Mucosa of stomach (tissue), 1 donor: Measurements from ENCODE around the gene ATG4C.

Experiments used
- H3K27me3 ChIP-seq: one replicate; pipeline ENCODE4 v1.7.0; 2013; ENCODE audit warnings: mild to moderate bottlenecking, low read length; ENCODE audit not compliant: control insufficient read depth, insufficient read depth
- H3K36me3 ChIP-seq: one replicate; pipeline ENCODE4 v1.7.0; 2013; ENCODE audit warnings: low read length; ENCODE audit not compliant: control insufficient read depth, insufficient read depth
- H3K4me1 ChIP-seq: one replicate; pipeline ENCODE4 v1.7.0; 2013; ENCODE audit warnings: mild to moderate bottlenecking, low read length; ENCODE audit not compliant: control insufficient read depth, insufficient read depth
- H3K4me3 ChIP-seq: one replicate; pipeline ENCODE4 v1.7.0; 2013; ENCODE audit warnings: low read length
- H3K9ac ChIP-seq: one replicate; pipeline ENCODE4 v1.7.0; 2013; ENCODE audit warnings: mild to moderate bottlenecking, low read length, moderate library complexity
- H3K9me3 ChIP-seq: one replicate; pipeline ENCODE4 v1.7.0; 2013; ENCODE audit warnings: mild to moderate bottlenecking, low read length, moderate library complexity; ENCODE audit not compliant: control insufficient read depth
- donor health status: Pancreatic carcinoma.

Gene ATG4C

DNA sequence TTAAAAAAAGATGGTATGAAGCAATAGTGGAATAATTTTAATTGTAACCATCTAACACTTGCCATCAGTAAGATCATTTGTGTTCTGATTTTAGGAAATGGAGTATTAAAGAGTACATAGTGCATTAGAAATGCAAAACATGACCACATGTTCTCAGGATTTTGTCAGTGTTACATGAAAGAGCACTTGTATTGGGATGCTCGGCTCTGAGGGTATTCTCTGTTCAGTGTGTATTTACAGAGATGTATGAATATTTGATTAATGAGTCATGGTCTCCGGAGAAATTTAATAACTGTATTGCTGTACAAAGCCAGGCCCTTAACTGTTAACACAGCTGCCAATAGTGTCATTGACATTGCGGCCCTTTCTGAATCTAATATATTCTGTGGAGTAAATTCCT lies 91.7 kb downstream of the ATG4C start:
- H3K27me3 ChIP-seq: no peaks in the 10 kb centered on the region
- no peaks in the 10 kb centered on the region for H3K4me1 ChIP-seq
- no peaks in the 10 kb centered on the region for H3K9me3 ChIP-seq
- no peaks in the 10 kb centered on the region for H3K36me3 ChIP-seq
- H3K9ac ChIP-seq: no peak overlapping the region
- no peak overlapping the region for H3K4me3 ChIP-seq

DNA sequence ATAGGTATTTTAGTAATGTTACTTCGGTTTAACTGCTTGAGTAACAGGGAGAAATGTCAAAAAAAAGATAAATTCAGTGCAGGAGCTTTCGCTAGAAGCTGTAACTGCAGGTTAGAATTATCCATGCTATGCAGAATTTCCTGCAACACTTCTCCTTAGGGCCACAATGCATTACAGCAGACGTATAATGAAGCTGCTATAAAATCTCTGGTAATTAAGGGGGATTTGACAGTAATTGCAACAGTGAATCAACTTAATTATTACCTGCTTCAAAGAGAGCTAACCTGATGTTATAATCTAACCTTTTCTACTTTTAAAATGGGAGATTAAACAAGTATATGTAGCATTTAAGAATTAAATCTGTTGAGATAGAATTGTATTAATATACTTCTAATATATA lies 92.6 kb downstream of the ATG4C start:
- H3K9me3 ChIP-seq: no peaks in the 10 kb centered on the region
- no peak overlapping the region for H3K4me3 ChIP-seq
- no peaks in the 10 kb centered on the region for H3K36me3 ChIP-seq
- H3K27me3 ChIP-seq: no peaks in the 10 kb centered on the region
- H3K9ac ChIP-seq: no peak overlapping the region
- H3K4me1 ChIP-seq: no peaks in the 10 kb centered on the region

DNA sequence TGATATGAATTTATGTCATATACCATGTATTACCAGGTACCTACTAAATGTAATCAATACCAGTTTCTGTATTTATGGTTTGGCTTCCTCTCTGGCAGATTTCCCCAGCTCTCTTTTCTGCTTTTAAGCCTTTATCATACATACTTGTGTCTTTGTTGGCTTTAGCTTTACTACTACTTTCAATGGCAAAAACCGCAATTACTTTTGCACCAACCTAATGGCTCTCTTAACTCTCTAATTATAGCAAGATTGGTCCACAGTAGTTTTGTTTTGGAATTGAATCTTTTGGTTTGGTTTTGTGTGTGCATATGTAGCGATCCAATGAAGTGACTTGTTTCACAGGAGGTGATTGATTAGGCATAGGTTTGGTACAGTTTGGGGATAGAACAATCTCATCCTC lies 93.6 kb downstream of the ATG4C start:
- Histone ChIP-seq H3K4me3 (no peak overlapping the region), H3K36me3 (no peaks in the 10 kb centered on the region), H3K27me3 (no peaks in the 10 kb centered on the region), H3K4me1 (no peaks in the 10 kb centered on the region), H3K9me3 (no peaks in the 10 kb centered on the region), H3K9ac (no peak overlapping the region)

DNA sequence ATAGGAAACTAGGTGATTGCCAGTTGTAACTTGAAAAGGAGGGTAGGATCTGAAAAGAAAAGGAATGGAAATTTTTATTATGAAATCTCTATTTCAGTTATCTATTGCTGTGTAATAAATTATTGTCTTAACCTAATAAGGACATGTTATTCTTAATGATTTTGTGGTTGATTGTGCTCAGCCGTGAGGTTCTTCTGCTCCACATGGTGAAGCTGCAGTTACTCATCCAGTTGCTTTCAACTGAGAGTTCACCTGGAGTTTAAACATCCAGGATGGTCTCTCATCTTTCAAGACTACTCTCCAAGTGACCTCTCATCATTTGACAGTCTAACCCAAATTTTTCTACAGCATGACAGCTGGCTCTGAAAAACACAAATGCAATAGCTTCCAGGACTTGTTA lies 96.0 kb downstream of the ATG4C start:
- H3K27me3 ChIP-seq: no peaks in the 10 kb centered on the region
- no peak overlapping the region for H3K4me3 ChIP-seq
- H3K9me3 ChIP-seq: no peaks in the 10 kb centered on the region
- no peak overlapping the region for H3K9ac ChIP-seq
- H3K4me1 ChIP-seq: no peaks in the 10 kb centered on the region
- no peaks in the 10 kb centered on the region for H3K36me3 ChIP-seq

DNA sequence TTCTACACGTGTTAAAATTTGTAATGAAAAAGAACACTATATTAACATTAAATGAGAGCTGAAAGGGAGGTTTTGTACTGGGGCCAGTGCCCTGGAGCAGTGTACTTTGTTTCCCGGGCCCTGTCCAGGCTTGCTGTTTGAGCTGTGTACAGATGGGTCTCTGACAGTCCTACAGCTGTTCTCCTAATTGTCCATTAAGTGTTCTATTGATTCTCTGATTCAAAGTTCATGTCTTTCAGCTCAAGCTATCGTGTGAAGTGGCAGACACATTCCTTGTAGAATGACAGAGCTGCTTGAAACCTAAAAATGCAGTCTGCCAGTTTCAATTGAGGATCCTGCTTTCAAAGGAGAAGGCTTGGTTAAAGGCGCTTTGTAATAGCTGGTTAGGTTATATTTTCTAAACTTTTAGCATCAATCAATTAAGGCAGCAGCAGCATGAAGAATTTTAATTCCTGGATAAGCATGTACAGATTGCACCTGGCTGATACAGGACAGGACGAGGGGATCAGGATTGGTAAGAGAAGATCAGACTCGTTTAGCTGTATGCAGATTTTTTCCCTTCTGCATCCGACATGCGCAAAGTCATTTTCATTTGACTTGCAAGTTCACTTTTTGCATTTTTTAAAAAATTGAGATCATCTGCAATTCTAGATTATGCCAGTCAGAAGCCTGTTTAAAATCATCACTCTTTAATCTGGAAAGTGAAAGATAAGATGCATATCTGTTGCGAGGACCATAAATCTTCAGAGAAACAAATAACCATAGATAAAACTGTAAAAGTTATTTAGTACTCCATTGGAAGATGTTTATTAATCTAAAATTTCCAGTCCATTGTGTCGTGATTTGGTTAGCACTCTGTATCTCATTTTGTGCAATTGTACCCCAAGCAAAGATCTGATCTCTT lies 98.5 kb downstream of the ATG4C start:
- H3K9ac ChIP-seq: no peak overlapping the region
- no peaks in the 10 kb centered on the region for H3K4me1 ChIP-seq
- no peaks in the 10 kb centered on the region for H3K36me3 ChIP-seq
- no peak overlapping the region for H3K4me3 ChIP-seq
- no peaks in the 10 kb centered on the region for H3K9me3 ChIP-seq
- H3K27me3 ChIP-seq: no peaks in the 10 kb centered on the region

- H3K36me3 ChIP-seq: no peaks in the 10 kb centered on the region
- H3K4me3 ChIP-seq: no peak overlapping the region
- no peaks in the 10 kb centered on the region for H3K4me1 ChIP-seq
- H3K27me3 ChIP-seq: no peaks in the 10 kb centered on the region
- H3K9ac ChIP-seq: no peak overlapping the region
- H3K9me3 ChIP-seq: no peaks in the 10 kb centered on the region
Observed at GRCh38 chr1:62884156-62884740, 100.3 kb downstream of the ATG4C start.

- Histone ChIP-seq H3K36me3 (no peaks in the 10 kb centered on the region), H3K4me3 (no peak overlapping the region), H3K9me3 (no peaks in the 10 kb centered on the region), H3K9ac (no peak overlapping the region), H3K4me1 (no peaks in the 10 kb centered on the region), H3K27me3 (no peaks in the 10 kb centered on the region)
Observed at GRCh38 chr1:62887799-62888507, 104.0 kb downstream of the ATG4C start.

- H3K4me1 ChIP-seq: no peaks in the 10 kb centered on the region
- no peaks in the 10 kb centered on the region for H3K9me3 ChIP-seq
- H3K9ac ChIP-seq: no peak overlapping the region
- no peaks in the 10 kb centered on the region for H3K36me3 ChIP-seq
- H3K27me3 ChIP-seq: no peaks in the 10 kb centered on the region
- H3K4me3 ChIP-seq: no peak overlapping the region
Observed at GRCh38 chr1:62891956-62892562, 108.1 kb downstream of the ATG4C start.

DNA sequence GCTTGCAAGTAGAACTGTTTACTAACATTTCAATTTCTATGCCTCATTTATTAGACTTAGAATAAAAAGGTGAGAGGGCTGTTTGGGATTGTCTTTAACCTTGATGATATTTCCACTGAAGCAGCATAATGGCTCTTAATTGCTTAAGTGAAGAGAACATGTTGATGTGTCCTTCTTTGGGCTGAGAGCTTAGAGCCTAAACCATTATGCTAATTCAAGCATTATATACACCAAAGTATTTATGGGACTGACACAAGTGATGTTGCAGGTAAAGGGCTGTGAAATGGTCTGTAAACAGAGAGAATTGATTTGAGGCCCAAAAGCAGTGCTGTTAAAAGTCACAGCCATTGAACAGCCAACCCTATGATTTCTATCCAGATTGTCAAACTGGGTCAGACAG lies 113.9 kb downstream of the ATG4C start:
- no peaks in the 10 kb centered on the region for H3K4me1 ChIP-seq
- no peak overlapping the region for H3K4me3 ChIP-seq
- no peaks in the 10 kb centered on the region for H3K36me3 ChIP-seq
- H3K9ac ChIP-seq: no peak overlapping the region
- H3K9me3 ChIP-seq: no peaks in the 10 kb centered on the region
- H3K27me3 ChIP-seq: no peaks in the 10 kb centered on the region

GRCh38 chr1:62900566-62900965 lies 116.6 kb downstream of the ATG4C start:
- H3K4me1 ChIP-seq: no peaks in the 10 kb centered on the region
- no peaks in the 10 kb centered on the region for H3K36me3 ChIP-seq
- H3K27me3 ChIP-seq: no peaks in the 10 kb centered on the region
- H3K9me3 ChIP-seq: no peaks in the 10 kb centered on the region
- H3K4me3 ChIP-seq: no peak overlapping the region
- H3K9ac ChIP-seq: no peak overlapping the region

DNA sequence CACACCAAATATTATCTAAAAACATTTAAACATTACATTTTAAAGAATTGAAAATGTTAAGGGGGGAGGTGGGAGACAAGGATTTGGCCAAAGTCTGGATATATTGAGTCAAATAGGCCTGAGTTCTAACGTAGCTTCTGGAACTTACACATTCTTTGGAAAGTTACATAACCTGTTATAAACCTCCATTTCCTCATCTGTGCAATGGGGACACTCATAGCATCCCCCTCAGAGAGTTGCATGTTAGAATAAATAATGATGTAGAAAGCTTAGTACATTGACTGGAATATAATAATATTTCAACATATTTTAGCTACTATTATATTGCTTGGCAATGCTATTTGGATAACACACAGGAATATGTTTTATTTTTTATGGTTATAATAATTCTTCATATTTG lies 117.7 kb downstream of the ATG4C start:
- H3K27me3 ChIP-seq: no peaks in the 10 kb centered on the region
- H3K9me3 ChIP-seq: no peaks in the 10 kb centered on the region
- H3K36me3 ChIP-seq: no peaks in the 10 kb centered on the region
- no peak overlapping the region for H3K4me3 ChIP-seq
- no peaks in the 10 kb centered on the region for H3K4me1 ChIP-seq
- H3K9ac ChIP-seq: no peak overlapping the region

GRCh38 chr1:62903522-62903921 lies 119.6 kb downstream of the ATG4C start:
- Histone ChIP-seq H3K4me1 (no peaks in the 10 kb centered on the region), H3K27me3 (no peaks in the 10 kb centered on the region), H3K4me3 (no peak overlapping the region), H3K36me3 (no peaks in the 10 kb centered on the region), H3K9ac (no peak overlapping the region), H3K9me3 (no peaks in the 10 kb centered on the region)
